UCSD-AML1 (cell line): ENCODE measurements around the gene VSX1.
A peak's percentile ranks its signal among the peaks of the same experiment; 100 is the strongest.

Experiments
- DNase-seq: peaks from one replicate; lab custom pipeline; 2025; ENCODE audit not compliant: unreplicated experiment; lab: John Stamatoyannopoulos, UW

VSX1 gene

DNA sequence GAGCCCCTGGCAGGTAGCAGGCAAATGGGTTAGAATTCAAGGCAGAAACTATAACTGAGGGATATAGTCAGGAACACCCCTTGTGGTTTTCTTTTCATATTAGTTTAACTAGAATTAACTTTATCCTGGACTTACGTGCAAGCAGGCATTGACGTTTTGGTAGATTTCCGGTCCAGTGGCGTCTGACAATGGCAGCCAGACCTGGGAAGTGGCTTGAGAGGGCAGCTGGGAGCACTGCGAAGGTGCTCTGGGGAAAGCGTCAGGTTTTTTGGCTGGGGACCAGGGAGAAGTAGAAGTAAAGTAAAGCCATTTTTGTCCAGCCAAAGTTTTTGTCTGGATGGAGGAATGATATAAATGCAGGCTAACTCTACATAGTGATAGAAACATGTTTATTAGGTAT lies 15.6 kb downstream of the VSX1 start:
- no peak for DNase-seq

DNA sequence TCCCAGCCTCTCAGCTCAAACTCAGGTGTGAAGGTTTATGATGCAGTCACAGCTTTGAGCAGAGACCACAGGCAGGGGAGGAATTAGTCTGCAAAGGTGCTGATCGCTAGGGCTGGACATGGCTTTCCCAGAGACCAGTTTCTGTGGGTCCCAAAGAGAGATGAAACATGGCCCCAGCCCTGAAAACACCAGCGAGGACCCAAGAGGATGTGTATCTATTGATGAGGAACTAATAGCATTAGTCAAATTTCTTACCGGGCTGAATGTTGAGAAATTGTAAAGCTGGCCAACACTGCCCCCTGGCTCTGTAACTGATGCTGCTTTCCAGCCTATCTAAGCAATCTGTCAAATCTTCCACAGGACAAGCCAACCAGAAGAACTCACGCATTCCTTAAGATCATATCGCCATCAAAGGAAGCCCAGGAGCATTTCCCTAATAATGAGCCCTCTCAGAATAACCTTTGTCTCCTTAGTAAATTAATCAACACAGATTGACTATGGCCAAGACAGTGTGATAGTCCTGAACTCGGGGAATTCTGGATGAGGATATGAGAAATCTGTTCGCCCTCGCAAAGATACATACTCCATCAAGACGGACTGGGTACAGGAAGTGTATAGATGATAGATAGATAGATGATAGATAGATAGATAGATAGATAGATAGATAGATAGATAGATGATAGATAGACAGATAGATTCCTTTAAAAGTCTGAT lies 16.2 kb downstream of the VSX1 start:
- DNase-seq = peak; percentile 66

DNA sequence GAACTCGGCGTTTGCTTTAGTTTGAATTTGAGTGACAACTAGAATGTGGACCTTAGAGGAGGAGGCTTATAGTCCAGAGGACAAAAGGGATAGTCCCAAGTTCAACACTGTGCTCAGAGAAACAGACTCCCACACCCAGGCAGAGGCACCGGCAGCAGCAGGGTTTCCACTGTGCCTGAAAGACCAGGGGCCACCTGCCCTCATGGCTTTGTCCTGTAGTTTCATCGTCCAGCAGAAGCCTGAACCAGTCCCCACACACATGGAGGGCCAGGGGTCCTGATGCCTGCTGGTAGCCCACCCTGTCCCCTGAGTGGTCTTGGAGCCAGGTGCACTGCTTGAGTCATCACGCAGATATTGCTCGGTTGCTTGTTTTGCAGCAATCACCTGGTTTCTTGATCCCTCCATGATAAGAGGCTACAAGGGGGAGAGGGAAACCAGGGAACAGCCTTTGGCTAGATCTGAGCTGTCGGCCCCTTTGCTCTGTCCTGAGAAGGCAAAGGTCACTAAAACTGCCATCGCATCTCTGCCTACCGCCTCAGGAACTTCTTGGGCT lies 16.8 kb downstream of the VSX1 start:
- no peak for DNase-seq

DNA sequence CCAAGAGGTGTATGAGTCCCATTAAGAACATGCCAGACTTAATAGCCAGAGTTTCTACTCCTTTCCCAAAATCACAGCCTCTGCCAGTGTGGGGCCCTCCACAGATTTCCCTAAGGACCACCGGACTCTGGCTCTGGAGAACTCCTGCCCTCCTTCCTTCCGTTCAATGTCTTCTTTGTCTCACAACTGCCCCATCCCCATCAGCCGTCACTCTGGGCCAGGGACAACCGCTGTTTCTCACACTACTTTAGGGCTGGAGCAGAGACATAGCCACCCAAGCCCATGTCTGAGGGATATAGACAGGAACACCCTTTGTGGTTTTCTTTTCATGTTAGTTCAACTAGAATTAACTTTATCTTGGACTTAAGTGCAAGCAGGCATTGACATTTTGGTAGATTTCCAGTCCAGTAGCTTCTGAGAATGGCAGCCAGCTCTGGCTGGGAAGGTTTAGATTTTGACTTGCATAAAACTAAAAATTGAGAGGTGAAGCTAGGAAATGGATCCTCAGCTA lies 17.3 kb downstream of the VSX1 start:
- no peak for DNase-seq

DNA sequence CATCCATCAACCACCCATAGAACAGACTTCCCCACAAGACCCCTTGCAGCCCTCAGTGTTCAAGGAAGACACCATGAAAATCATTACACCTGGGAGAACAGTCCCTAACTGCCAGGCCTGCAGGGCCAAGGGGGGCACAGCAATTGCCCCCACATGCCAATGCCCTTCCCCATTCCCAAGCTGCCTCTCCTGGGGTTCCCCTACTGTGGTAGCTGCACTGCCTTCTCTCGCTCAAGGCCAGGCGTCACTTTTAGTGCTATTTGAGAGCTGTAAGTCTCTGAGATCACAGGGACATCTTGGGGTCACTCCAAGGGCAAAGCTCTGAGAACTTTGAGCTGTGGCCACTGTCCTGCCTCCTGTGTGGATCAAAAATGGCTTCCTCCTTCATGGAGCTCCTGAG lies 18.0 kb downstream of the VSX1 start:
- DNase-seq = no peak

DNA sequence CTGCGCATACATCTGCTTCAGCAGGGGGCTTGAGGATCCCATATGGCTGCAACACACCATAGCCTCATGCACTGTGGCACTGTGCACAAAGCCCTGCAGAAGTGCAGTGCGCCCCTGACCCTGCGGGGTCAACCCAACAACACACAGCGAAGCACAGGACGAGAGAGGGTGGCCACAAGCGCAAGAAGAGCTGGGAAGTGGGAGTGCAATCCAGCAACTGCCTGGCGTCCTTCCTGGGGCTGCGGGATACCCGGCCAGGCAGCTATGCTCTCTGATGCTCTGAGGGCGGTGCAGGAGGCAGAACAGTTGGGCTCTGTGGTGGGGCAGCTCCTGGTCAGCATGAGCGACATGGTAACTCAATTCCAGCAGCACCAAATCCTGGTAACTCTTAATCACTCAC lies 18.4 kb downstream of the VSX1 start:
- DNase-seq = no peak

DNA sequence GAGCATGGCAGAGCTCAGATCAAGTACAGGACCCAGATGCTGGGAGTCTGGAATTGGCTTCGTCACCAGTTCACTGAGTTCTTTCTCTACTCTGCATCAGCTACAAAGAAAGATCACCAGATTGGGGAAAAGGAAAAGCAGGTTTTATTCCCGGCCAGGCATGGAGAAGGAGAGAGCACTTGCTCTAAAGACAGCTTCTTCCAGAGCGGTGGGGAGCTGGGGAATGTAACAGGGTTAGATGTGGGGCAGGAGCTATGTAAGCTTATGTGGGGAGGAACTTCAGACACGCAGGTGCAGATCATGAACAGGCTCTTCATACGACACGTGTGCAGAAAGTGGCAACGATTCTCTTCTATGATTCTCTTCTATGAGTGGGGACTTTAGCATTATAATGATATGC lies 19.1 kb downstream of the VSX1 start:
- no peak for DNase-seq

DNA sequence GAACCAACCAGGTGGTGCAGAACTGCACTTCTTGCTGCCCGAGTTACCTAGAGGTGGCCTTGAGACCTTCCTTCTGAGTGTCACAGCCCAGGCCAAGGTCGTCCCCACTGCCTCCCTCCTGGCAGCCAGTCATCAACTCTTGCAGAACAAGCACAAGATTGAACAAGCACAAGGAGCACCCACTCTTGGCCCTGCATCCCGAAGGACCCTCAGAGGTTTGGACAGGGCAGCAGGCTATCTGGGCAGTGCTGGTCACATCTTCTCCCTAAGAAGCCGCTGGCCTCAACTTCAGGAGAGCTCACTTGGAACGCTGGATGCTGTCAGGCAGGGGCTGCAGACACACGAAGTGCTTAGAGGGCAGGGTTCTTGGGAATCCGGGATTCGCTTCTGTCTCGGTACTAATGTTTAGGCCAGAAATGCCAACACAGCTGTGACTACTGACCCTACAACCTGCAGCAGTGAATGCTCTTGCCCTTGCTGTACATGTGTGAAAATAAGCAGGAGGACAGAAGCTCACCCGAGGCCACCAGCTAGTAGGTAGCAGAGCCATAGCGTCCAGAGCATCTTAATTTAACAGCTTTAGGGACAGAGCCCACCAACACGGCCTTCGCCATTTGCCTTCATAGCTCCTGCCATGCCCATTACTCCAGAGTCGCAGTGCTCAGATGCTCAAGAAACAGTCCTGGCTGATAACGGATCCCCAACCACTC lies 20.0 kb downstream of the VSX1 start:
- no peak for DNase-seq

DNA sequence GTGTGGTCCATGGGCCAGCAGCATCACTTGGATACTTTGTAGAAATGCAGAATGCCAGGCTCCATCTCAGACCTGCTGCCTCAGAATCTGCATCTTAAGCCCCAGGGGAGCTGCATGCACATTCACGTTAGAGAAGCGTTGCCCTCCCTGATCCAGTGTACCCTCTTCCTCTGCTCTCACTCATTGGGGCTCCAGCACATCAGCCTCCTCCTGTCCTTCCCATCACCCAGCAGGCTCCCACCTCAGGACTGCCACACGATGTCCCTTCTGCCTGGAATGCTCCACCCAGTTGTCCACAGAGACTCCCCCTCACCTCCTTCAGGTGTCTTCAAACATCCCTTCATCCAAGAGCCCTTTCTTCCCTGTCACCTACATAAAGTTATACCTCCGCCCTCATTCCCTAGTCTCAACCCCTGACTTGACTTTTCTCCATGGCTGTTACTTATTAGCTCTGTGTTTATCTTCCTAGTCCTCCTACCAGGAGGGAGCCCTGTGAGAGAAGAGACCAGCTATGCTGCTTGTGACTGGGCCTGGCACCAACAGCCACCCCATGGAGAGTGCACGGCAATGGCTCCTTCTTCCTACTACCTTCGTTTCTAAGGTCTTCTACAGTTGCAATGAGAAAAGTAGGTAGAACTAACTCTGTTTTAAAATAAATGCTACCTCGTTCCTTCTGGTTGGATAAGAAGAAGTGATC lies 20.7 kb downstream of the VSX1 start:
- no peak for DNase-seq

DNA sequence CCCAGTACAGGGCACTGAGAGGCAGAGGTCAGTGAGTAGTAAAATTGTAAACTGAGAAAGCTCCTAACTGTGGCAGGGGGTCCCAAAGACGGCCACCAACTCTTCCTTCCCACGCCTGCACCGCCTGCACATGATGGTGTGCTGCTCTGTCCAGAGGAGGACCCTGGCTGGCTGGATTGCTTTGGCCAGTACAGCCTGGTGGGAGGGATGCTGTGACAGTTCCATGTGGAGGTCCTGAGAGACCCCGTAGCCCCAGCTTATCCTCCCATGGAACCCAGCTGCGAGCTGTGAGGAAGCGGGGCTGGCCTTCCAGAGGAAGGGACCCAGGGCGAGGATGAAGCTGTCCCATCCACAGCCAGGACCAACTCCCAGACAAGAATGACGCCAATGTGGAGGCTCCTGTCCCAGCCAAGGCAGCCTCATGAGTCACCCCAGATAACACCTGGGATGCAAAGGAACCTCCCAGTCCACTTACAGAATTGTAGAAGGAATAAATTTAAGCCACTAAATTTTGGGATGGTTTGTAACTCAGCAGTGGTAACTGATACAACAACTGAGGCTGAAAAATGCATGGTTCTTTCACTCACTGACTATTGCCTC lies 22.0 kb downstream of the VSX1 start:
- no peak for DNase-seq

DNA sequence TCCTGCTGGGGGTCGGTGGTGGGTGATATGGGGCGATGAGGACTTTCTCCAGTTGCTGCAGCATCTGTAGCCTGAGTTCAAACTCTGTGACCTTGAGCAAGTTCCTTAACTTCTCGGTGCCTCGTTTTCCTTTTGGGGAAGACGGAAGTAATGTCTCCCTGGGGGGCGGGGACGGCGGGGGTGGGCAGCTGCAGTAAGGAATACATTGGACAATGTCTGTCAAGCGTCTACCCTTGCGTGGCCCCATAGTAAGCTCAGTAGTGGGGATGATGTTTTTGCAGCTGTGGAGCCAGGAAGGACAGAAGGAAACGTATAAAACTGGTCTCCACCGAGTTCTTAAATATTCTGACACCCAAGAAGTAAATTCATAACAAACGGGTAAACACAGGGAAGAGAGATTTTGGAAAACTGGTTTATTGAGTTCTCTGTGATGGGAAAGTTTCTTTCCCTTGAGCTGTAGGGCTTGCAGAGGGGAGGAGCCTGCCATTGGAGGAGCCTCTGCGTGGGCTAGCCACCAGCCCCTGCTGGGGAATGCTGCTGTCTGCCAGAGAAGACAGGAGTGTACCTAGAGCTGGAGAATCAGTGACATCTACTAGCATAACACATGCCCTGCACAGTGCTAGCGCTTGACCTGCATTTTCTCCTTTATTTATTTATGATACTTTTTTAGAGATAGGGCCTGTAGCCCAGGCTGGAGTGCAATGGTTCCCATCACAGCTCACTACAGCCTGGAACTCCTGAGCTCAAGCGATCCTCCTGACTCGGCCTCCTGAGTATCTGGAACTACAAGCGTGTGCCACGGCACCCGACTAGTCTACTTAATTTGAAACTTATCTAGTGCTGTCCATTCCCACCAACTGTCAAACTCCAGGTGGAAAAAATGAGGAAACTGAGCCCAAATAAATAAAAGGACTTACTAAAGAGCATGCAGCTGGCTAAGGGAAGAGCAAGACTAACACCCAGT lies 22.8 kb downstream of the VSX1 start:
- DNase-seq = no peak

DNA sequence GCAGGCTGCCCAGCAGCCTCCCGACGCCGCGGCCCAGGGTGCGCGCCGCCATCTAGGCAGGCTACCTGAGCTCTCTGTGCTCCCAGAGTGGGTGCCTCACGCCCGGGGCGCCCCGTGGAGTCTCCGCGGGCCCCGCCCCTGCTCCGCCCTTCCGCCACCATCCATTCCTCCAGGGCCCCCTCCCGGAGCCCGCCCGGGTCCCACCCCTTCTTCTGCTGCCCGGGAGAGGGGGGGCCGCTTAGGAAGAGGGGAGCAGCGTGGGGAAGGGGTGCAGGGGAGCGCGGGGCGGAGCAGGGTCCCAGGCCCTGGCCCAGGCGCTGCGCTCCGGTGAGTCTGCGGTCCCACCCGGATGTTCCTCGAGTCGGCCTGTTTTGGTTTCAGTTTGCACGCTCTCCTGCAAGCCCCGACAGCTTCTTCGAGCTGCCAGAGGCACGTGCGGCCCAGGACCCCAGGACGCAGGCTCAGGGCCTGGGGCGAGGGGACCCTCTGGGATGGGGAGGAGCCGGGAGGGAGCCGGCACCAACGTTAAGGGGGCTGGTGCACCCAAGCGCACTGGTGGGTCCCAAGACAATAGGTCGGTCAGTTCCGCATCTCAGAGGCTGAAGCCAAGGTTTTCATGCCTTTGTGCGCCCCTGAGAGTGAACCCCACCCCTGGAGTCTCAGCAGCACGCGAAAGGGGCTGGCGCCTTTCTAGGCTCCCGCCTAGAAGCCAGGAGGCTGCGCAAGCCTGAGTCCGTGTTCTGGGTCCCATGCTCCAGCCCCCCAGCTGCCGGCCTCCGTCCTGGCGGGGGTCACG lies 23.7 kb downstream of the VSX1 start, which contains the start of gene ACSS1:
Gene ACSS1, minus strand, starts transcription at position 89 of the 796 bp plus-strand sequence. Its CDS starts 37 bp downstream, at position 52.
- peak; percentile 76 for DNase-seq

DNA sequence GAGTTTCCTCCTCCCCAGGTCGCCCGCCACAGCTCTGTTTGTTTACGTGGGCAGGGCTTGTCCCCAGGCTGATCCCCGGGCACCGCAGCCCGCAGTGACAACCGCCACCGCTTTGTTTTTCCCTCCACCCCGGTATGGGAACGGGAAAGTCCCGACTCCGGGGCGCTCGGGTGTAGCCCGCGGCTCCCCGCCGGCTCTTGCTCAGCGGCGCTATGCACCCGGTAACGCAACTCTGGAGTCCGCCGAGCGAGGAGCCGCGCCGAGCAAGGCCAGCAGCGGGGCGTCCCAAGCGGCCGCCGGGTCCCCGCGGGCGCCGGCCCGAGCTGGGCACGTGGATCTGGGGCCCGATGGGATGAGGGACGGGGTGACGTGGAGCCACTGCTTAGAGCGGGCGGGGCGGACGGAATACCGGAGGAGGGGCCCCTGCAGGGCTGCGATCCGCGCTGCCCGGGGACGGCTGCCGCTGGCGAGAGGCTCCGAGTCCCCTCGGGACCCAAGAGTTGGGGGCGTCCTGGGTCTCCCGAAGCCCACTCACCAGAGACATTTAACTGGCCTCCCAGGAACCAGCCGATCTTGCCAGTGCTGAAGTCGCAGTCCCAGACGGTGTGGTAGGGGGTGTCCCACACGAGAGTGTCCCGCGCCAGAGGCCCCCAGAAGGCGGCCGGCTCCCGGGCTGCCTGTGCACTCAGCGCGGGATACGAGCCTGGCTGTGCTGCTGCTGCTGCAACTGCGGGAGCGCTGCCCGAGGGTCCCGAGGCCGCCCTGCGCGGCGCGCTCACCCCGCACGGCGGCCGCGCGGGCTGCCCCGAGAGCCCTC lies 24.5 kb downstream of the VSX1 start:
- DNase-seq = peak; percentile 77

DNA sequence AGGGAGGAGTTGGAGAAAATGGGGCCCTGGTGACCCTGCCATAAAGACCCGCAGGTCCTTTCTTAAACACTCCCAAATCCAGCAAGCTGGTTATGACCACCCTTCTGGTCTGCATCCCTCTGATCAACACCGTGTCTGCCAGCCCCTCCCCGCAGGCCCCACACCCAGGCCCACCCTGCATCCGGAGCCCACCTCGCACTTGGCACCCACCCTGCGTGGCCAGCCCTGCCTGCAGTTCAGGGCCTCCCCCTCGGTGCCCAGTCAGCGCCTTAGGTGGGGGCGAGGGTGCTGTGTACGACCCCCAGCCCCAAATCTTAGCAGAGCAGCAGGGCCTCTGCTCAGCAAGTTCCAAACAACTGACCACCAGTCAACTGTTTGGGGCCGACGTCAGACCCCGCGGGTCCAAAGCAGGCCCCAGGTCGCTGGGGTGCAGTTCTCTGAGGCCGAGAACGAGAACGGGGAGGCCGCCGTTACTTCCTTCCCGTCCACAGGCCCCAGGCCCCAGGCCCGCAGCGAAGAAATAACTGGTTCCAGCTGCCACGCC lies 25.2 kb downstream of the VSX1 start:
- DNase-seq = no peak

DNA sequence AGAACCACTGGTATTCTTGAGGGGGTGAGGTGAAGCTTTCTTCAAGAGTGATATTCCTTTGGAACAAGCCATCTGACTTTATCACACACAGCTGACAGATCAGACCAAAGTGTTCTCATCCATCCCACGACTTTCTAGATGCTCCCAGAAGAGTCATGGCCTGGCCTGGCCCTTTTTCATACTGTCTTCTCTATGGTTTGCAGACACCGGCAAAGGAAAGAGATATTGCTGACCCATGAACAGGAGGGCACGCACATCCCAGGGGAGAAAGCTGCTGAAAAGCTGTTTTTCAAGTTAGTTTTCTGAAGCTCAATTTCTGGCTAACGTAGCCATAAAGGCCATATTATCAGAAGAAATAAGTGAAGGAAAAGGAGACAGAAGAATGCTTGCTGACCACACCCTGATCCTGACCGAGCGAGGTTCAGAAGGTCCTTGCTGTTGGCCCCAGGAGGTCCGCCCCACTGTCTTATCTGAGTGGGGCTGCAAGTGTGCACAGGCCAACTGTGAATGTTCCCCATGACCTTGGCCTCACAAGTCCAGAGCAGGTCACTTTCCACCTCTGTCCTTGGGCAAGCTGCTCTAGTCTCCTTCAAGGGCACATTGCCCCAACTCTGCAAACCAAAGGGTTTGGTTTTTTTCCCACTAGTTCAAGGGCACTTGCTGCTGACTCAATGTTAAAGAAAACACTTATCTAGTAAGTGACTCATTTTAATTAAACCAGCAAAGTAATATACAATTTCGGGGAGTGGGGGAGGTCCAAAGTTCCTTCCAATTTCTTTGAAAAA lies 26.0 kb downstream of the VSX1 start:
- no peak for DNase-seq

DNA sequence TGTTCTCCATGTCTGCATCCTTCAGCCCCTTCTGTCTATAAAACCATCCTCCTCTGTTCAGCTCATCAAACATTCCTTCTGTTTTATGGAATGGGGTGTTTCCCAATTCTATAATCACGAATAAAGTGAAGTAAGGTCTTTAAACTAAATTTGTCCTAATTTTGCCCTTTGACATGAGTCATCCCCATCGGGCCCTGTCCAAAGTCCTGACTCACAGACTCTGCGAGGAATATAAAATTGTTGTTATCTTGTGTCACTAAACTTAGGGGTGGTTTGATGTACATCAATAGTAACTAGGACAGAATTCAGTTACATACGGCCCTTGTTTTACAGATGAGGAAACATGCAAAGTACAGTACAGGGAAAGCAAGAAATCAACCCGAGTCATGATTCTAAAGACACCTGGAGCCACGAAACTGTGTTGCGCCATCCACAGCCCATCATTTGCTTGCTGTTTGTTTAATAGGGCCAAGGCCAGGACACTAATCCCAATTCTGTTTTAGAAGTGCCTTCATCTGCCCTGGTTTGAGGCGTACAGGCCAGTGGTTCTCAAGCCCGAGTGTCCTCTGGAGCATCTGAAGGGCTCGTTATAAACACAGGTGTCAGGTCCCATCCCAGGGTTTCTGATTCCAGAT lies 26.8 kb downstream of the VSX1 start:
- DNase-seq = no peak
